ENCODE data around the gene PHC2. TPM values are rescaled to one million over a fixed set of nuclear protein-coding genes. Genes with fewer than 3 reads are reported as not detected.

The PHC2 gene
- total and polyA plus RNA-seq, 2 experiments from 2014 or later = 77.5 to 121 TPM

GRCh38 chr1:33338440-33339211, 92.3 kb downstream of the PHC2 start:
- H3K4me1 ChIP-seq (ENCODE audit: insufficient read depth) = peaks cover 81% of the 10 kb centered on the region
- peaks cover 84% of the 10 kb centered on the region for H4K20me1 ChIP-seq (ENCODE audit: insufficient read depth, poor library complexity, severe bottlenecking)
- no peaks in the 10 kb centered on the region for H3K36me3 ChIP-seq (replicated peaks; ENCODE audit: insufficient read depth, low read depth)
- H3K4me3 ChIP-seq = no peak overlapping the region
- peaks cover 94% of the 10 kb centered on the region for H3K79me2 ChIP-seq
- no peaks in the 10 kb centered on the region for H3K27me3 ChIP-seq
- H3K4me2 ChIP-seq = peak overlapping the region; percentile 70
- H3K27ac ChIP-seq = peak overlapping the region; percentile 97
- no peaks in the 10 kb centered on the region for H3K9me2 ChIP-seq (replicated peaks; ENCODE audit: insufficient read depth)
- H3K9me3 ChIP-seq (ENCODE audit: low read depth) = no peaks in the 10 kb centered on the region
- TF ChIP-seq EZH2phosphoT487 (IDR thresholded peaks at IDR 0.05; ENCODE audit: low read depth, severe bottlenecking, unreplicated experiment) (no peak), CTCF (IDR thresholded peaks at IDR 0.05; ENCODE audit: poor library complexity) (no peak), EZH2 (IDR thresholded peaks at IDR 0.05; ENCODE audit: borderline replicate concordance) (no peak)
- DNase-seq (ENCODE audit: low spot score) = peak; percentile 71
- H2AFZ ChIP-seq = no peak overlapping the region
- 25% methylated on average over 12 of the region's 14 CpGs for WGBS (ENCODE audit: low lambda C conversion rate, missing lambda C conversion rate)

- H3K4me2 ChIP-seq = peak overlapping the region; percentile 70
- H4K20me1 ChIP-seq (ENCODE audit: insufficient read depth, poor library complexity, severe bottlenecking) = peaks cover 86% of the 10 kb centered on the region
- H3K36me3 ChIP-seq (replicated peaks; ENCODE audit: insufficient read depth, low read depth) = no peaks in the 10 kb centered on the region
- H3K9me3 ChIP-seq (ENCODE audit: low read depth) = no peaks in the 10 kb centered on the region
- H3K79me2 ChIP-seq = peaks cover 94% of the 10 kb centered on the region
- no peaks in the 10 kb centered on the region for H3K27me3 ChIP-seq
- H2AFZ ChIP-seq = no peak overlapping the region
- 53% methylated on average over 1 of the region's 1 CpG for WGBS (ENCODE audit: low lambda C conversion rate, missing lambda C conversion rate)
- no peak overlapping the region for H3K4me3 ChIP-seq
- peak overlapping the region; percentile 97 for H3K27ac ChIP-seq
- peaks cover 77% of the 10 kb centered on the region for H3K4me1 ChIP-seq (ENCODE audit: insufficient read depth)
- TF ChIP-seq CTCF (IDR thresholded peaks at IDR 0.05; ENCODE audit: poor library complexity) (no peak), EZH2 (IDR thresholded peaks at IDR 0.05; ENCODE audit: borderline replicate concordance) (no peak), EZH2phosphoT487 (IDR thresholded peaks at IDR 0.05; ENCODE audit: low read depth, severe bottlenecking, unreplicated experiment) (no peak)
- H3K9me2 ChIP-seq (replicated peaks; ENCODE audit: insufficient read depth) = no peaks in the 10 kb centered on the region
- DNase-seq (ENCODE audit: low spot score) = no peak
Observed at GRCh38 chr1:33338048-33338439, 92.9 kb downstream of the PHC2 start.

DNA sequence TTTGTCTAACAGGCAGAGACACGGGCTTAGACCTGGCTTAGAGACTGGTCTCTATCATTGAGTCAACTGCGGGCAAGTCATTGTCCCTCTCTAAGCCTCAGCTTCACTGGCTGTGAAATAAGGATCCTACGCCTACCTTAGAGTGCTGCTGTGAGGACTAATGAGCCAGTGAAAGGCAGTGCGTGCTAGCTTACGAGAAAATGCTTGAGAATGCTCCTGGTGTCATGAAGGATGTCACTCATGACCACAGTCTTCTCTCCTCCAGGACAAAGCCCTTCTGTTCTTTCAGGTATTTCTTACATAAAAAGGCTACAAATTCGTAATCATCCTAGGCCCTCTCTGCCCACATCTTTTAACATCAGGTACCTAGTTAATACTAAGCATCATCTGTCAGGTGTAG, 93.5 kb downstream of the PHC2 start:
- H3K79me2 ChIP-seq = peaks cover 95% of the 10 kb centered on the region
- H4K20me1 ChIP-seq (ENCODE audit: insufficient read depth, poor library complexity, severe bottlenecking) = peaks cover 86% of the 10 kb centered on the region
- WGBS (ENCODE audit: low lambda C conversion rate, missing lambda C conversion rate) = 80% methylated on average over 6 of the region's 6 CpGs
- H3K9me2 ChIP-seq (replicated peaks; ENCODE audit: insufficient read depth) = no peaks in the 10 kb centered on the region
- TF ChIP-seq EZH2phosphoT487 (IDR thresholded peaks at IDR 0.05; ENCODE audit: low read depth, severe bottlenecking, unreplicated experiment) (no peak), EZH2 (IDR thresholded peaks at IDR 0.05; ENCODE audit: borderline replicate concordance) (no peak), CTCF (IDR thresholded peaks at IDR 0.05; ENCODE audit: poor library complexity) (no peak)
- no peak overlapping the region for H2AFZ ChIP-seq
- no peaks in the 10 kb centered on the region for H3K9me3 ChIP-seq (ENCODE audit: low read depth)
- no peaks in the 10 kb centered on the region for H3K27me3 ChIP-seq
- no peak overlapping the region for H3K4me3 ChIP-seq
- peaks cover 71% of the 10 kb centered on the region for H3K4me1 ChIP-seq (ENCODE audit: insufficient read depth)
- H3K4me2 ChIP-seq = peak overlapping the region; percentile 70
- peak overlapping the region; percentile 97 for H3K27ac ChIP-seq
- no peaks in the 10 kb centered on the region for H3K36me3 ChIP-seq (replicated peaks; ENCODE audit: insufficient read depth, low read depth)
- DNase-seq (ENCODE audit: low spot score) = no peak
